AG04450 (cell line): ENCODE data around the gene RIC1. TPM values are rescaled to one million over a fixed set of nuclear protein-coding genes. Genes with fewer than 3 reads are reported as not detected.

Experiments
- CTCF ChIA-PET: fragments of 300-600, 350-600 bp; formaldehyde crosslinking; extraction: SDS; loops from one replicate; lab custom pipeline; 2022; ENCODE audit warnings: antibody characterized with exemption, inconsistent platforms; lab: Charles Lee
- POLR2A ChIA-PET: fragments of 350-600 bp; formaldehyde crosslinking; extraction: SDS; loops from one replicate; lab custom pipeline; 2021; ENCODE audit warnings: antibody characterized with exemption, inconsistent platforms; lab: Yijun Ruan, JAX
- DNase-seq: peaks from one replicate; pipeline ENCODE4 v3.0.0-alpha.2; 2011; ENCODE audit warnings: low read depth, low spot score
- H3K27ac ChIP-seq: one replicate; pipeline ENCODE4 v1.5.1; 2012; ENCODE audit warnings: low read depth, low read length, control low read depth
- H3K27me3 ChIP-seq: one replicate; pipeline ENCODE4 v1.6.0; 2012; ENCODE audit warnings: low read length; ENCODE audit not compliant: control insufficient read depth, insufficient read depth
- H3K4me3 ChIP-seq: 2 replicates; pipeline ENCODE4 v1.5.1; 2011; ENCODE audit warnings: mild to moderate bottlenecking, low read depth, low read length, control low read depth
- H3K9me3 ChIP-seq: 2 replicates; pipeline ENCODE4 v1.5.1; 2012; ENCODE audit warnings: low read length; ENCODE audit not compliant: control insufficient read depth, insufficient read depth
- polyA plus RNA-seq: library from polyadenylated mRNA; depleted of rRNA; stranded (reverse); fragments of >200 nt; gene quantifications from 2 replicates; pipeline ENCODE4 v1.2.3, GENCODE V29; 2011
- TF ChIP-seq, protein P1 (sequence below): IDR thresholded peaks from 2 replicates; pipeline ENCODE4 v1.5.1; 2011; ENCODE audit warnings: low read depth, low read length, control low read depth, inconsistent platforms

Gene RIC1
- polyA plus RNA-seq, 1 experiment: 65.4 TPM

DNA sequence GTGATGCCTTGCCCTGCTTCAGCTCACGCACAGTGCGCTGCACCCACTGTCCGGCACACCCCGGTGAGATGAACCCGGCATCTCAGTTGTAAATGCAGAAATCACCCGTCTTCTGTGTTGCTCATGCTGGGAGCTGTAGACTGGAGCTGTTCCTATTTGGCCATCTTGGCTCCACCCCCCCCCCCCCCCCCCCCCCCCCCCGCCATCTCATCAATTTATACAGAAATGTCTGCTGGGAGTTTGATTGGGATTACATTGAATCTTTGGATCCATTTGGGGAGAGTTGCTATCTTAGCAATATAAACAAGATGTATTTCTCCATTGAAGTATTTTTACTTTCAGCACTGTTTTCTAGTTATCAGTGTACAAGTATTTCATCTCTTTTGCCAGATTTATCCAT is 55.2 kb downstream of the RIC1 start:
- Histone ChIP-seq H3K4me3 (no peak overlapping the region), H3K27me3 (no peaks in the 10 kb centered on the region), H3K9me3 (peaks cover 8% of the 10 kb centered on the region), H3K27ac (no peak overlapping the region)
- no peak for DNase-seq
- ChIA-PET CTCF (no interaction called here), POLR2A (no interaction called here)
- TF ChIP-seq, protein P1, sequence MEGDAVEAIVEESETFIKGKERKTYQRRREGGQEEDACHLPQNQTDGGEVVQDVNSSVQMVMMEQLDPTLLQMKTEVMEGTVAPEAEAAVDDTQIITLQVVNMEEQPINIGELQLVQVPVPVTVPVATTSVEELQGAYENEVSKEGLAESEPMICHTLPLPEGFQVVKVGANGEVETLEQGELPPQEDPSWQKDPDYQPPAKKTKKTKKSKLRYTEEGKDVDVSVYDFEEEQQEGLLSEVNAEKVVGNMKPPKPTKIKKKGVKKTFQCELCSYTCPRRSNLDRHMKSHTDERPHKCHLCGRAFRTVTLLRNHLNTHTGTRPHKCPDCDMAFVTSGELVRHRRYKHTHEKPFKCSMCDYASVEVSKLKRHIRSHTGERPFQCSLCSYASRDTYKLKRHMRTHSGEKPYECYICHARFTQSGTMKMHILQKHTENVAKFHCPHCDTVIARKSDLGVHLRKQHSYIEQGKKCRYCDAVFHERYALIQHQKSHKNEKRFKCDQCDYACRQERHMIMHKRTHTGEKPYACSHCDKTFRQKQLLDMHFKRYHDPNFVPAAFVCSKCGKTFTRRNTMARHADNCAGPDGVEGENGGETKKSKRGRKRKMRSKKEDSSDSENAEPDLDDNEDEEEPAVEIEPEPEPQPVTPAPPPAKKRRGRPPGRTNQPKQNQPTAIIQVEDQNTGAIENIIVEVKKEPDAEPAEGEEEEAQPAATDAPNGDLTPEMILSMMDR: no peak

DNA sequence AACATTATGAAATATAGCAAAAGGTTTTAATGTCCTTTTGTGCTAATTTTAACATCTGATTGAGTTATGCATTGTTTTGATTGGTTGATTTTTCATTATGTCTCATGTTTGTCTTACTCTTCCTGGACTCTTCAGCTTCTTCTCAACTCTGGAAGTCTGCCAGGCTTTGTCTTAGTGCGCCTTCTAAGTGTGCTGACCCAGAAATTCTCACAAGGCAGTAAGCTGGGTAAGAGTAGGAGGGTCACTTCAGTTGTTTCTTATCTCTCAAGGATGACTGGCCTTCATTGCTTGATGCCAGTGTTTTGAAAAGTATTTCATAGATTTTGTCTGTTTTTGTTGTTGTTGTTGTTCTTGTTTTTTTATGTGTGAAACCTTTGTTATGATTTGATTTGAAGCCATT is 59.2 kb downstream of the RIC1 start:
- TF ChIP-seq, protein P1: no peak
- CTCF ChIA-PET: interaction anchor here (0.7 kb wide), 1 partner anchor 26 kb away, joined by 6 read pairs; no protein-coding TSS in a partner anchor
- Histone ChIP-seq H3K27me3 (no peaks in the 10 kb centered on the region), H3K27ac (no peak overlapping the region), H3K4me3 (no peak overlapping the region), H3K9me3 (peaks cover 8% of the 10 kb centered on the region)
- POLR2A ChIA-PET: no interaction called here
- DNase-seq: no peak

DNA sequence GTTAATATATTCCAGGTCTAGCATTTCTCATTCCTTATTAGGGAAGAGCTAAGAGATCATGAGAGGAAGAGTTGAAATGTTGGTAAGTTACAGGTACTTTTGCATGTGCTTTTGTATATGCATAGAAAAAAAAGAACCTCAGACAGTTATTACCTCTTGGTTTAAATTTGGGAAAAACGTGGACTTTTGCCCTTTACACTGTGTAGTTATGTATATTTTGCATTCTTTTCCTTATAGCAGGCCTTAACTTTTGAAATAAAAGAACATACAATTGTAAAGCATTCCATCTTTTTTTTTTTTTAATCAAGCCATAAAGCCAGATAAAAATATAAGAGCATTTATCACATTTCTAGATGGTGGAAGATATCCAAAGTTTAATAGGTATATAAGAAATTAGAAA is 61.4 kb downstream of the RIC1 start:
- DNase-seq: no peak
- ChIA-PET CTCF (no interaction called here), POLR2A (no interaction called here)
- TF ChIP-seq, protein P1: no peak
- Histone ChIP-seq H3K4me3 (no peak overlapping the region), H3K27me3 (no peaks in the 10 kb centered on the region), H3K9me3 (no peaks in the 10 kb centered on the region), H3K27ac (no peak overlapping the region)

DNA sequence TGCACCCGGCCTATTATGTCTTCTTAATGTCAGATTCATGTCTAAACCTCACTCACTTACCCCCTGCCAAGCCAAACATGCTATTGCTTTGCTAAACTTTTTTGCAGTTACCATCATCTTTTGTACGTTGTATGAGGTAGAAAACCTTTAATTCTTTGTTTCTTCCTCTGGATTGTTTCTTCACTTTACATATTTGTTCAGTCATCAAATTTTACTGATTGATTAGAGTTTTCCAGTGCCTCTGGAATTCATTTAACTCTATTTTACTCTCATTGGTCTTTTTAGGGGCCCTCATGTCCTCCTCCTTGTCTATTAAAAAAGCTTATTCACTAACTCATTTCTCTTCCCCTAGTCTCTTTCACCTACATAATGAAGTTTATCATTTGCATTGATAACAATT is 67.0 kb downstream of the RIC1 start:
- Histone ChIP-seq H3K27ac (no peak overlapping the region), H3K4me3 (no peak overlapping the region), H3K9me3 (no peaks in the 10 kb centered on the region), H3K27me3 (no peaks in the 10 kb centered on the region)
- no peak for DNase-seq
- ChIA-PET POLR2A (no interaction called here), CTCF (interaction anchor here (0.6 to 0.7 kb wide), 2 partner anchors 142 to 184 kb away, joined by 4 to 5 read pairs; no protein-coding TSS in a partner anchor)
- TF ChIP-seq, protein P1: no peak

DNA sequence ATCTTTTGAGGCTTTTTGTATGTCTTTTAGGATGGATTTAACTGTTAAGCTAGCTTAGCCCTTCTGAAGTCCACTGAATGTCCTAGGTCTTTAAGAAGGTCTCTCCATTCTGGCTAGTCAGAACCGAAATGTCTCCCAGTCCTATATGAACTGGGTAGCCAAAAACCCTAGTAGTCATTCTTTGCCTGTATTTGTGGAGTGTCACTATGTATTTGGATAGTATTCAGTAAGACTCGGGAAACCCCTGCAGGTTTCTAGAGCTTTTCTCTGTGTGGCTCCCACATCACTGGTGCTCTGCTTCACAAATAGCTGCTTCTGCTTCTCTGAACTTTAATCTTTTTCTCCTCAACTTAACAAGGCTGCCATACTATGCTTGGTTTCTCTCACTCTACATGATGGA is 68.0 kb downstream of the RIC1 start:
- H3K4me3 ChIP-seq: no peak overlapping the region
- ChIA-PET CTCF (no interaction called here), POLR2A (no interaction called here)
- no peaks in the 10 kb centered on the region for H3K9me3 ChIP-seq
- TF ChIP-seq, protein P1: no peak
- H3K27me3 ChIP-seq: no peaks in the 10 kb centered on the region
- DNase-seq: no peak
- H3K27ac ChIP-seq: no peak overlapping the region
